Measurements from ENCODE around the gene DPAGT1. TPM values are rescaled to one million over a fixed set of nuclear protein-coding genes. Genes with fewer than 3 reads are reported as not detected.
"Not testable (repeated sequence)": the region's sequence is repeated elsewhere in the genome, so short reads cannot be mapped to it uniquely, and the experiment has no call there.

Gene DPAGT1
- total RNA-seq: 10 to 100 TPM; 52.2 to 53.1 TPM

- peak; percentile 92 for DNase-seq
- Mint-ChIP-seq H3K4me3 (peak within 1 kb of the TSS; percentile 94), H3K9me3 (no peaks in the 10 kb centered on the region), H3K36me3 (ENCODE audit: low read depth) (peaks cover 26% of the 10 kb centered on the region), H3K27ac (peak within 1 kb of the TSS; percentile 95), H3K27me3 (ENCODE audit: low read depth) (no peaks in the 10 kb centered on the region), H3K4me1 (ENCODE audit: low read depth) (peaks cover 35% of the 10 kb centered on the region)
- CTCF ChIA-PET: interaction anchor here (0.6 to 1.3 kb wide), 6 partner anchors 34 to 219 kb away, joined by 3 to 6 read pairs (median 3); partner anchors contain the start of genes CBL and VPS11
- intact Hi-C loops (cut with micrococcal nuclease): loop anchor here (1.0 to 10.0 kb wide), 11 partner anchors 17 to 877 kb away; partner anchors contain the start of genes HINFP, HMBS, HYOU1 and JAML
Observed at GRCh38 chr11:119101759-119102423, at the start of gene DPAGT1. DPAGT1 (minus strand) TSS chr11:119101853; CDS start chr11:119101655, 198 bp downstream.

- Mint-ChIP-seq H3K4me3 (no peak overlapping the region), H3K27me3 (ENCODE audit: low read depth) (peaks cover 31% of the 10 kb centered on the region), H3K27ac (no peak overlapping the region), H3K4me1 (ENCODE audit: low read depth) (peaks cover 5% of the 10 kb centered on the region), H3K36me3 (ENCODE audit: low read depth) (no peaks in the 10 kb centered on the region), H3K9me3 (no peaks in the 10 kb centered on the region)
- CTCF ChIA-PET: no interaction called here
- intact Hi-C loops (cut with micrococcal nuclease): loop anchor here (1.0 to 5.0 kb wide), 2 partner anchors 29 to 47 kb away; no protein-coding TSS in a partner anchor
- no peak for DNase-seq
Observed at GRCh38 chr11:119149786-119150275, 48.2 kb upstream of the DPAGT1 start.

- intact Hi-C loops (cut with micrococcal nuclease): loop anchor here (1.0 to 5.0 kb wide), 2 partner anchors 30 to 48 kb away; no protein-coding TSS in a partner anchor
- H3K27me3 Mint-ChIP-seq (ENCODE audit: low read depth): peaks cover 31% of the 10 kb centered on the region
- no peaks in the 10 kb centered on the region for H3K36me3 Mint-ChIP-seq (ENCODE audit: low read depth)
- CTCF ChIA-PET: interaction anchor here (1.2 to 1.3 kb wide), 2 partner anchors 11 to 20 kb away, joined by 3 to 5 read pairs; partner anchors contain the start of gene NLRX1
- peaks cover 5% of the 10 kb centered on the region for H3K4me1 Mint-ChIP-seq (ENCODE audit: low read depth)
- peak within 1 kb of the TSS; percentile 71 for H3K4me3 Mint-ChIP-seq
- DNase-seq: peak; percentile 23
- no peak within 1 kb of the TSS for H3K27ac Mint-ChIP-seq
- H3K9me3 Mint-ChIP-seq: no peaks in the 10 kb centered on the region
Observed at GRCh38 chr11:119149018-119149785, 47.5 kb upstream of the DPAGT1 start, which contains the start of gene ABCG4. ABCG4 (plus strand) TSS chr11:119149052; CDS start chr11:119149966, 914 bp downstream.

GRCh38 chr11:119148720-119149017 is 47.0 kb upstream of the DPAGT1 start:
- Mint-ChIP-seq H3K4me3 (peak overlapping the region; percentile 71), H3K36me3 (ENCODE audit: low read depth) (no peaks in the 10 kb centered on the region), H3K9me3 (no peaks in the 10 kb centered on the region), H3K27ac (no peak overlapping the region), H3K27me3 (ENCODE audit: low read depth) (peaks cover 33% of the 10 kb centered on the region), H3K4me1 (ENCODE audit: low read depth) (peaks cover 5% of the 10 kb centered on the region)
- no peak for DNase-seq
- CTCF ChIA-PET: interaction anchor here (1.2 to 1.3 kb wide), 2 partner anchors 11 to 20 kb away, joined by 3 to 5 read pairs; partner anchors contain the start of gene NLRX1
- intact Hi-C loops (cut with micrococcal nuclease): loop anchor here (1.0 to 5.0 kb wide), 2 partner anchors 31 to 49 kb away; no protein-coding TSS in a partner anchor

GRCh38 chr11:119147604-119148333 is 46.1 kb upstream of the DPAGT1 start:
- intact Hi-C loops (cut with micrococcal nuclease): loop anchor here (5.0 kb wide), 1 partner anchor 50 kb away; no protein-coding TSS in a partner anchor
- Mint-ChIP-seq H3K27me3 (ENCODE audit: low read depth) (peaks cover 38% of the 10 kb centered on the region), H3K27ac (no peak overlapping the region), H3K36me3 (ENCODE audit: low read depth) (no peaks in the 10 kb centered on the region), H3K9me3 (no peaks in the 10 kb centered on the region), H3K4me3 (peak overlapping the region; percentile 71), H3K4me1 (ENCODE audit: low read depth) (peaks cover 5% of the 10 kb centered on the region)
- DNase-seq: no peak
- CTCF ChIA-PET: interaction anchor here (1.3 kb wide), 1 partner anchor 21 kb away, joined by 5 read pairs; the partner anchor contains the start of gene NLRX1

- H3K9me3 Mint-ChIP-seq: no peaks in the 10 kb centered on the region
- H3K27me3 Mint-ChIP-seq (ENCODE audit: low read depth): peaks cover 38% of the 10 kb centered on the region
- no peak overlapping the region for H3K4me3 Mint-ChIP-seq
- CTCF ChIA-PET: interaction anchor here (0.6 to 1.9 kb wide), 7 partner anchors 8 to 178 kb away, joined by 3 to 8 read pairs (median 3); no protein-coding TSS in a partner anchor
- intact Hi-C loops (cut with micrococcal nuclease): loop anchor here (1.0 to 5.0 kb wide), 2 partner anchors 52 to 178 kb away; no protein-coding TSS in a partner anchor
- H3K4me1 Mint-ChIP-seq (ENCODE audit: low read depth): peaks cover 5% of the 10 kb centered on the region
- no peak for DNase-seq
- no peaks in the 10 kb centered on the region for H3K36me3 Mint-ChIP-seq (ENCODE audit: low read depth)
- H3K27ac Mint-ChIP-seq: no peak overlapping the region
Observed at GRCh38 chr11:119145551-119145950, 43.9 kb upstream of the DPAGT1 start.

GRCh38 chr11:119144825-119145486 is 43.3 kb upstream of the DPAGT1 start:
- DNase-seq: peak; percentile 43
- no peaks in the 10 kb centered on the region for H3K36me3 Mint-ChIP-seq (ENCODE audit: low read depth)
- H3K27me3 Mint-ChIP-seq (ENCODE audit: low read depth): peaks cover 38% of the 10 kb centered on the region
- H3K27ac Mint-ChIP-seq: no peak overlapping the region
- peaks cover 5% of the 10 kb centered on the region for H3K4me1 Mint-ChIP-seq (ENCODE audit: low read depth)
- intact Hi-C loops (cut with micrococcal nuclease): loop anchor here (1.0 to 5.0 kb wide), 2 partner anchors 52 to 178 kb away; no protein-coding TSS in a partner anchor
- no peaks in the 10 kb centered on the region for H3K9me3 Mint-ChIP-seq
- CTCF ChIA-PET: interaction anchor here (0.9 to 1.9 kb wide), 4 partner anchors 9 to 140 kb away, joined by 3 to 8 read pairs (median 4); no protein-coding TSS in a partner anchor
- no peak overlapping the region for H3K4me3 Mint-ChIP-seq

GRCh38 chr11:119139276-119139675 is 37.6 kb upstream of the DPAGT1 start:
- H3K4me1 Mint-ChIP-seq (ENCODE audit: low read depth); DNase-seq; H3K27ac Mint-ChIP-seq; H3K9me3 Mint-ChIP-seq; H3K27me3 Mint-ChIP-seq (ENCODE audit: low read depth); H3K36me3 Mint-ChIP-seq (ENCODE audit: low read depth); H3K4me3 Mint-ChIP-seq; intact Hi-C loops (cut with micrococcal nuclease): not testable (repeated sequence)
- CTCF ChIA-PET: interaction anchor here (1.6 kb wide), 1 partner anchor 57 kb away, joined by 3 read pairs; no protein-coding TSS in a partner anchor

- DNase-seq: no peak
- H3K4me1 Mint-ChIP-seq (ENCODE audit: low read depth): peaks cover 2% of the 10 kb centered on the region
- H3K9me3 Mint-ChIP-seq: no peaks in the 10 kb centered on the region
- peaks cover 22% of the 10 kb centered on the region for H3K36me3 Mint-ChIP-seq (ENCODE audit: low read depth)
- H3K27ac Mint-ChIP-seq: no peak overlapping the region
- no peak overlapping the region for H3K4me3 Mint-ChIP-seq
- intact Hi-C loops (cut with micrococcal nuclease): no loop called here
- CTCF ChIA-PET: interaction anchor here (0.9 to 2.9 kb wide), 5 partner anchors 8 to 16 kb away, joined by 3 to 8 read pairs (median 4); no protein-coding TSS in a partner anchor
- H3K27me3 Mint-ChIP-seq (ENCODE audit: low read depth): peaks cover 3% of the 10 kb centered on the region
Observed at GRCh38 chr11:119134389-119134978, 32.8 kb upstream of the DPAGT1 start.

GRCh38 chr11:119130662-119131061 is 29.0 kb upstream of the DPAGT1 start:
- H3K27ac Mint-ChIP-seq: no peak overlapping the region
- no peak overlapping the region for H3K4me3 Mint-ChIP-seq
- no peaks in the 10 kb centered on the region for H3K27me3 Mint-ChIP-seq (ENCODE audit: low read depth)
- CTCF ChIA-PET: no interaction called here
- no peaks in the 10 kb centered on the region for H3K9me3 Mint-ChIP-seq
- H3K4me1 Mint-ChIP-seq (ENCODE audit: low read depth): peaks cover 8% of the 10 kb centered on the region
- intact Hi-C loops (cut with micrococcal nuclease): no loop called here
- DNase-seq: no peak
- H3K36me3 Mint-ChIP-seq (ENCODE audit: low read depth): peaks cover 32% of the 10 kb centered on the region
